Limb (tissue), 2 donors: ENCODE measurements around the gene SRGAP3.

Experiments used
- DNase-seq, 2 donors: peaks; one replicate each; pipeline ENCODE4 v3.0.0-alpha.2; 2016; ENCODE audit errors: extremely low spot score in 2 of 2

Gene SRGAP3

GRCh38 chr3:9253327-9253726 lies 3.9 kb upstream of the SRGAP3 start:
- no peak for DNase-seq

- no peak for DNase-seq
These were observed 1.8 kb upstream of the SRGAP3 start for GRCh38 chr3:9251055-9251786.

GRCh38 chr3:9250236-9250635 lies 790 bp upstream of the SRGAP3 start:
- peak in 1 of 2 donors; percentile 27 for DNase-seq

- DNase-seq = peak in 1 of 2 donors; percentile 59
These were observed 749 bp downstream of the SRGAP3 start for GRCh38 chr3:9248522-9249271.

- DNase-seq = no peak
These were observed 1.4 kb downstream of the SRGAP3 start for GRCh38 chr3:9247941-9248521.

- DNase-seq = no peak
These were observed 2.0 kb downstream of the SRGAP3 start for GRCh38 chr3:9247361-9247940.

- no peak for DNase-seq
These were observed 3.3 kb downstream of the SRGAP3 start for GRCh38 chr3:9246189-9246588.

- DNase-seq = no peak
These were observed 4.8 kb downstream of the SRGAP3 start for GRCh38 chr3:9244495-9245183.

- peak in 1 of 2 donors; percentile 2 for DNase-seq
These were observed 7.5 kb downstream of the SRGAP3 start for GRCh38 chr3:9241956-9242355.

GRCh38 chr3:9239680-9240079 lies 9.8 kb downstream of the SRGAP3 start:
- DNase-seq = no peak

- no peak for DNase-seq
These were observed 10.6 kb downstream of the SRGAP3 start for GRCh38 chr3:9238721-9239295.

- no peak for DNase-seq
These were observed 11.2 kb downstream of the SRGAP3 start for GRCh38 chr3:9238276-9238675.

- DNase-seq = no peak
These were observed 15.4 kb downstream of the SRGAP3 start for GRCh38 chr3:9233814-9234600.

GRCh38 chr3:9233101-9233500 lies 16.3 kb downstream of the SRGAP3 start:
- DNase-seq = no peak

- no peak for DNase-seq
These were observed 17.5 kb downstream of the SRGAP3 start for GRCh38 chr3:9231937-9232336.

GRCh38 chr3:9231471-9231870 lies 18.0 kb downstream of the SRGAP3 start:
- DNase-seq = no peak

GRCh38 chr3:9231006-9231405 lies 18.4 kb downstream of the SRGAP3 start:
- DNase-seq = peak; percentile 32 to 63

GRCh38 chr3:9230596-9230995 lies 18.9 kb downstream of the SRGAP3 start:
- DNase-seq = no peak

GRCh38 chr3:9229879-9230278 lies 19.6 kb downstream of the SRGAP3 start:
- DNase-seq = no peak

GRCh38 chr3:9229325-9229724 lies 20.1 kb downstream of the SRGAP3 start:
- DNase-seq = no peak
